ENCODE data around the gene PCDHA9. TPM values are rescaled to one million over a fixed set of nuclear protein-coding genes. Genes with fewer than 3 reads are reported as not detected.

The PCDHA9 gene
- total and polyA plus RNA-seq, 7 experiments from 2014 or later: not detected

GRCh38 chr5:140882591-140882899 is 34.4 kb downstream of the PCDHA9 start:
- Mint-ChIP-seq H3K9me3 (peaks cover 14 to 82% (median 37%) of the 10 kb centered on the region in 11 donors), H3K36me3 (peaks cover 0 to 40% (median 5%) of the 10 kb centered on the region in 5 donors), H3K4me3 (no peak overlapping the region), H3K27ac (peak overlapping the region in 1 of 9 donors; percentile 46), H3K27me3 (peaks cover 0 to 56% (median 53%) of the 10 kb centered on the region in 5 donors), H3K4me1 (no peaks in the 10 kb centered on the region)
- intact Hi-C loops (cut with micrococcal nuclease): loop anchor here in 1 of 2 donors (5.0 kb wide), 1 partner anchor 40 kb away; the partner anchor contains the start of gene PCDHA8
- H3K4me3 ChIP-seq (ENCODE audit: low read length): no peak overlapping the region
- ChIA-PET POLR2A (no interaction called here), CTCF (no interaction called here)
- DNase-seq (no peak), ATAC-seq (no peak)
- H3K27me3 ChIP-seq (ENCODE audit: control insufficient read depth in 2 of 2, insufficient read depth in 2 of 2, low read length in 2 of 2): no peaks in the 10 kb centered on the region
- H3K4me1 ChIP-seq (ENCODE audit: control insufficient read depth in 2 of 2, insufficient read depth in 2 of 2, low read length in 2 of 2): no peaks in the 10 kb centered on the region
- no peak overlapping the region for H3K27ac ChIP-seq (ENCODE audit: low read depth, low read length)
- no peaks in the 10 kb centered on the region for H3K36me3 ChIP-seq (ENCODE audit: control insufficient read depth in 2 of 3, insufficient read depth in 3 of 3, low read length in 3 of 3)
- H3K9me3 ChIP-seq (ENCODE audit: control insufficient read depth in 2 of 3, low read length in 3 of 3): peaks cover 0 to 16% (median 0%) of the 10 kb centered on the region in 3 experiments

- ATAC-seq: no peak
- Mint-ChIP-seq H3K4me3 (no peak overlapping the region), H3K27me3 (peaks cover 0 to 56% (median 53%) of the 10 kb centered on the region in 5 donors)
These were observed 35.2 kb downstream of the PCDHA9 start for GRCh38 chr5:140883373-140883772.

GRCh38 chr5:140883927-140884697 is 35.9 kb downstream of the PCDHA9 start:
- ChIA-PET CTCF (no interaction called here), POLR2A (no interaction called here)
- intact Hi-C loops (cut with micrococcal nuclease): loop anchor here in 1 of 2 donors (5.0 kb wide), 1 partner anchor 42 kb away; the partner anchor contains the start of gene PCDHA8
- no peaks in the 10 kb centered on the region for H3K36me3 ChIP-seq (ENCODE audit: control insufficient read depth in 2 of 3, insufficient read depth in 3 of 3, low read length in 3 of 3)
- H3K9me3 Mint-ChIP-seq: peaks cover 14 to 72% (median 37%) of the 10 kb centered on the region in 11 donors
- H3K9me3 ChIP-seq (ENCODE audit: control insufficient read depth in 2 of 3, low read length in 3 of 3): peaks cover 0 to 16% (median 0%) of the 10 kb centered on the region in 3 experiments
- no peak overlapping the region for H3K4me3 ChIP-seq (ENCODE audit: low read length)
- H3K4me3 Mint-ChIP-seq: no peak overlapping the region
- H3K4me1 Mint-ChIP-seq: no peaks in the 10 kb centered on the region
- no peak for DNase-seq
- H3K4me1 ChIP-seq (ENCODE audit: control insufficient read depth in 2 of 2, insufficient read depth in 2 of 2, low read length in 2 of 2): no peaks in the 10 kb centered on the region
- H3K36me3 Mint-ChIP-seq: peaks cover 0 to 32% (median 5%) of the 10 kb centered on the region in 5 donors
- H3K27ac Mint-ChIP-seq: no peak overlapping the region
- no peak for ATAC-seq
- no peaks in the 10 kb centered on the region for H3K27me3 ChIP-seq (ENCODE audit: control insufficient read depth in 2 of 2, insufficient read depth in 2 of 2, low read length in 2 of 2)
- peaks cover 0 to 49% (median 46%) of the 10 kb centered on the region in 5 donors for H3K27me3 Mint-ChIP-seq
- H3K27ac ChIP-seq (ENCODE audit: low read depth, low read length): no peak overlapping the region

More at GRCh38 chr5:140883373-140883772, 35.2 kb downstream of the PCDHA9 start:
- H3K27ac Mint-ChIP-seq: no peak overlapping the region
- POLR2A ChIA-PET: no interaction called here
- no peak for DNase-seq
- peaks cover 0 to 39% (median 5%) of the 10 kb centered on the region in 5 donors for H3K36me3 Mint-ChIP-seq
- intact Hi-C loops (cut with micrococcal nuclease): loop anchor here in 1 of 2 donors (5.0 kb wide), 1 partner anchor 41 kb away; the partner anchor contains the start of gene PCDHA8
- Histone ChIP-seq H3K4me1 (ENCODE audit: control insufficient read depth in 2 of 2, insufficient read depth in 2 of 2, low read length in 2 of 2) (no peaks in the 10 kb centered on the region), H3K4me3 (ENCODE audit: low read length) (no peak overlapping the region), H3K36me3 (ENCODE audit: control insufficient read depth in 2 of 3, insufficient read depth in 3 of 3, low read length in 3 of 3) (no peaks in the 10 kb centered on the region), H3K9me3 (ENCODE audit: control insufficient read depth in 2 of 3, low read length in 3 of 3) (peaks cover 0 to 16% (median 0%) of the 10 kb centered on the region in 3 experiments), H3K27ac (ENCODE audit: low read depth, low read length) (no peak overlapping the region), H3K27me3 (ENCODE audit: control insufficient read depth in 2 of 2, insufficient read depth in 2 of 2, low read length in 2 of 2) (no peaks in the 10 kb centered on the region)
- CTCF ChIA-PET: no interaction called here
- peaks cover 14 to 79% (median 37%) of the 10 kb centered on the region in 11 donors for H3K9me3 Mint-ChIP-seq
- no peaks in the 10 kb centered on the region for H3K4me1 Mint-ChIP-seq

Other genes with a start within 250 kb of the PCDHA9 start
- gene CD14, start 215.2 kb upstream of the PCDHA9 start, total RNA-seq: 100 to 1,000 TPM in 1 of 5 experiments, 10 to 100 TPM in 2, 1 to 10 TPM in 1, under 1 TPM in 1; 0.56 to 198 (median 10.1) TPM
- 1 to 10 TPM; 2.5 to 2.9 TPM for gene CD14, start 215.2 kb upstream of the PCDHA9 start, polyA plus RNA-seq
- gene TMCO6, start 208.9 kb upstream of the PCDHA9 start, total RNA-seq: 10 to 100 TPM; 24.5 to 55.3 (median 36.4) TPM
- gene TMCO6, start 208.9 kb upstream of the PCDHA9 start, polyA plus RNA-seq: 10 to 100 TPM; 17.1 to 20.4 TPM
- gene NDUFA2, start 200.8 kb upstream of the PCDHA9 start, total RNA-seq: 10 to 100 TPM; 33.2 to 68.7 (median 43.5) TPM
- 100 to 1,000 TPM; 147 to 149 TPM for gene NDUFA2, start 200.8 kb upstream of the PCDHA9 start, polyA plus RNA-seq
- gene IK, start 200.6 kb upstream of the PCDHA9 start, total RNA-seq: 100 to 1,000 TPM; 118 to 186 (median 179) TPM
- 100 to 1,000 TPM; 192 to 207 TPM for gene IK, start 200.6 kb upstream of the PCDHA9 start, polyA plus RNA-seq
- 10 to 100 TPM; 28.5 to 47.6 (median 37.8) TPM for gene WDR55, start 183.5 kb upstream of the PCDHA9 start, total RNA-seq
- 10 to 100 TPM; 10.5 to 20.9 TPM for gene WDR55, start 183.5 kb upstream of the PCDHA9 start, polyA plus RNA-seq
- gene DND1, start 174.8 kb upstream of the PCDHA9 start, total RNA-seq: 1 to 10 TPM; 2.1 to 5.0 (median 3.3) TPM
- under 1 TPM in 1 of 2 donors, not detected in 1; 0.15 TPM for gene DND1, start 174.8 kb upstream of the PCDHA9 start, polyA plus RNA-seq
- 10 to 100 TPM; 48.7 to 85.7 (median 68.5) TPM for gene HARS1, start 157.0 kb upstream of the PCDHA9 start, total RNA-seq
- gene HARS1, start 157.0 kb upstream of the PCDHA9 start, polyA plus RNA-seq: 10 to 100 TPM; 62.2 to 68.8 TPM
- 10 to 100 TPM; 25.4 to 59.6 (median 38.8) TPM for gene HARS2, start 156.9 kb upstream of the PCDHA9 start, total RNA-seq
- 10 to 100 TPM; 23.5 to 30.7 TPM for gene HARS2, start 156.9 kb upstream of the PCDHA9 start, polyA plus RNA-seq
- 10 to 100 TPM; 37.7 to 63.0 (median 55.1) TPM for gene ZMAT2, start 147.9 kb upstream of the PCDHA9 start, total RNA-seq
- 10 to 100 TPM; 75.1 to 76.4 TPM for gene ZMAT2, start 147.9 kb upstream of the PCDHA9 start, polyA plus RNA-seq
- not detected for gene PCDHA1, start 62.2 kb upstream of the PCDHA9 start, total RNA-seq
- not detected for gene PCDHA1, start 62.2 kb upstream of the PCDHA9 start, polyA plus RNA-seq
- gene PCDHA2, start 53.5 kb upstream of the PCDHA9 start, total RNA-seq: not detected
- not detected for gene PCDHA2, start 53.5 kb upstream of the PCDHA9 start, polyA plus RNA-seq
- not detected for gene PCDHA3, start 47.3 kb upstream of the PCDHA9 start, total RNA-seq
- not detected for gene PCDHA3, start 47.3 kb upstream of the PCDHA9 start, polyA plus RNA-seq
- not detected for gene PCDHA4, start 41.3 kb upstream of the PCDHA9 start, total RNA-seq
- gene PCDHA4, start 41.3 kb upstream of the PCDHA9 start, polyA plus RNA-seq: not detected
- not detected for gene PCDHA5, start 26.8 kb upstream of the PCDHA9 start, total RNA-seq
- not detected for gene PCDHA5, start 26.8 kb upstream of the PCDHA9 start, polyA plus RNA-seq
- not detected for gene PCDHA6, start 20.4 kb upstream of the PCDHA9 start, total RNA-seq
- not detected for gene PCDHA6, start 20.4 kb upstream of the PCDHA9 start, polyA plus RNA-seq
- gene PCDHA7, start 14.1 kb upstream of the PCDHA9 start, total RNA-seq: not detected
- not detected for gene PCDHA7, start 14.1 kb upstream of the PCDHA9 start, polyA plus RNA-seq
- gene PCDHA8, start 7.2 kb upstream of the PCDHA9 start, total RNA-seq: not detected
- gene PCDHA8, start 7.2 kb upstream of the PCDHA9 start, polyA plus RNA-seq: not detected
- not detected for gene PCDHA10, start 7.5 kb downstream of the PCDHA9 start, total RNA-seq
- not detected for gene PCDHA10, start 7.5 kb downstream of the PCDHA9 start, polyA plus RNA-seq
- gene PCDHA11, start 20.6 kb downstream of the PCDHA9 start, total RNA-seq: not detected
- not detected for gene PCDHA11, start 20.6 kb downstream of the PCDHA9 start, polyA plus RNA-seq
- gene PCDHA12, start 26.9 kb downstream of the PCDHA9 start, total RNA-seq: not detected
- not detected for gene PCDHA12, start 26.9 kb downstream of the PCDHA9 start, polyA plus RNA-seq
- not detected for gene PCDHA13, start 33.7 kb downstream of the PCDHA9 start, total RNA-seq
- gene PCDHA13, start 33.7 kb downstream of the PCDHA9 start, polyA plus RNA-seq: not detected
- gene PCDHAC1, start 77.9 kb downstream of the PCDHA9 start, total RNA-seq: not detected
- gene PCDHAC1, start 77.9 kb downstream of the PCDHA9 start, polyA plus RNA-seq: not detected
- not detected for gene PCDHAC2, start 118.1 kb downstream of the PCDHA9 start, total RNA-seq
- not detected for gene PCDHAC2, start 118.1 kb downstream of the PCDHA9 start, polyA plus RNA-seq
- gene PCDHB1, start 203.0 kb downstream of the PCDHA9 start, total RNA-seq: not detected
- not detected for gene PCDHB1, start 203.0 kb downstream of the PCDHA9 start, polyA plus RNA-seq
- under 1 TPM in 4 of 5 experiments, not detected in 1; 0.34 to 0.97 (median 0.72) TPM for gene PCDHB2, start 246.2 kb downstream of the PCDHA9 start, total RNA-seq
- gene PCDHB2, start 246.2 kb downstream of the PCDHA9 start, polyA plus RNA-seq: not detected